ENCODE results near the gene USF2.

Gene USF2

GRCh38 chr19:35328851-35329285, 60.1 kb downstream of the USF2 start, which contains the start of gene CD22:
TSS of gene CD22 (plus strand) at chr19:35329187. CDS start at chr19:35332041, 2,854 bp downstream.
- no peak for DNase-seq

DNA sequence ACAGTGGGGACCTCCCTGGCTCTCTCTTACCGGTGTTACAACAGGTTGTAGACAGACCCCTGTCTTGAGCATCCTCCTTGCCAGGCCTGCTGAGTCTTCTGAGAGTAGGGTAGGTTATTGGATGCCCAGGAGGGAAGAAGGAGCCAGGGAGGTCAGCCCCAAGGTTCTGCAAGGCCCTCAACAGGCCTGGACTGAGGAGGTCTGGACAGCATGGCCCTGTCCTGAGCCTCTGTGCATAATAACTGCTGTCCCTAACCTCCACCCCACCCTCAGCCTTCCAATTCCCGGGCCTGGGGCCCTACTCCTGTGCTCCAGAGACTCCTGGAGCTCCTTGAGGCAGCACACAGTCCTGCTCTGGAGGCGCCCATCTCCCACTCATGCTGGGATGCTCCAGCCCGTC, 60.6 kb downstream of the USF2 start:
- DNase-seq, result no peak
